Stomach (tissue), 9 donors: ENCODE data around the gene DOCK1. TPM values are rescaled to one million over a fixed set of nuclear protein-coding genes. Genes with fewer than 3 reads are reported as not detected.
"Not testable (repeated sequence)": the region's sequence is repeated elsewhere in the genome, so short reads cannot be mapped to it uniquely, and the experiment has no call there.

ENCODE experiments used
- DNase-seq, 2 donors: peaks; one replicate each; pipeline versions ENCODE4 v3.0.0 to v3.0.0-alpha.2; 2013 to 2019
- H3K27ac ChIP-seq, 5 donors: fragments of 200-600 bp in 4 of 5; sonication (generic) in 4 of 5; one replicate each; pipeline ENCODE4 v1.5.1; 2013 to 2019; ENCODE audit warnings: mild to moderate bottlenecking in 1 of 5, moderate library complexity in 1 of 5
- H3K27me3 ChIP-seq, 3 donors: fragments of 200-600 bp; sonication (generic); one replicate each; pipeline ENCODE4 v1.5.1; 2017 to 2019; ENCODE audit warnings: mixed run types in 1 of 3
- H3K36me3 ChIP-seq, 4 donors: fragments of 200-600 bp; sonication (generic); 1 replicate in 3 of 4; 2 replicates in 1 of 4; pipeline ENCODE4 v1.5.1; 2016 to 2019
- H3K4me1 ChIP-seq, 4 donors: fragments of 200-600 bp; sonication (generic); one replicate each; pipeline ENCODE4 v1.5.1; 2016 to 2019
- H3K4me3 ChIP-seq, 4 donors: fragments of 200-600 bp; sonication (generic) in 3 of 4; one replicate each; pipeline ENCODE4 v1.5.1; 2016 to 2019; ENCODE audit warnings: mild to moderate bottlenecking in 1 of 4
- H3K9me3 ChIP-seq, 4 donors: fragments of 200-600 bp; sonication (generic); one replicate each; pipeline ENCODE4 v1.5.1; 2016 to 2019
- EP300 ChIP-seq: sonication (generic); formaldehyde crosslinking; IDR thresholded peaks from one replicate; pipeline ENCODE4 v1.6.1; 2017; ENCODE audit warnings: antibody characterized with exemption
- POLR2A ChIP-seq, 4 donors: fragments of 450-650 bp; IDR thresholded peaks; one replicate each; pipeline ENCODE4 v1.6.1; 2016; ENCODE audit warnings: antibody characterized with exemption in 4 of 4, control low read depth in 2 of 4, mild to moderate bottlenecking in 1 of 4, moderate library complexity in 1 of 4
- POLR2AphosphoS5 ChIP-seq, 3 donors: sonication (generic); formaldehyde crosslinking; IDR thresholded peaks; one replicate each; pipeline ENCODE4 v1.6.1; 2016; ENCODE audit warnings: antibody characterized with exemption in 3 of 3
- WGBS, 5 donors: extraction: QIAGEN DNeasy Blood & Tissue Kit in 3 of 5; methylation state at CpG; one replicate each; pipeline versions ENCODE4 v1.1.5 to v1.1.7; 2013 to 2018; 5-methylcytosine and 5-hydroxymethylcytosine counted together
- intact Hi-C: fragments of 100-400 bp; cut with DNase I; formaldehyde crosslinking; loops from one replicate; pipeline ENCODE4 v1.15.1; 2023; ENCODE audit warnings: low total_unique reads
- polyA plus RNA-seq, 3 donors: library from polyadenylated mRNA; stranded (reverse); fragments of 200-250 nt; gene quantifications; one replicate each; pipeline ENCODE4 v1.2.3, GENCODE V29; 2013
- total RNA-seq, 5 donors: library from RNA; depleted of rRNA; stranded (reverse); fragments of >200 nt; gene quantifications; one replicate each; pipeline versions ENCODE4 v1.1.0 to v1.2.3, GENCODE V29; 2014 to 2016
- TF ChIP-seq, protein P1 (sequence below), 7 experiments: fragments of 450-650 bp in 4 of 7; fragments of 200-600 bp in 3 of 7; sonication (generic) in 3 of 7; IDR thresholded peaks; one replicate each; pipeline ENCODE4 v1.5.1; 2016 to 2019; ENCODE audit warnings: antibody characterized with exemption in 7 of 7, control low read depth in 2 of 7, mild to moderate bottlenecking in 1 of 7
- donor health status: healthy with polysubstance abuse.
- donor health status: Bipolar disorder and iron deficiency.
- donor health status: healthy.

The DOCK1 gene
- total and polyA plus RNA-seq, 8 donors: 8.4 to 114 (median 35.0) TPM

DNA sequence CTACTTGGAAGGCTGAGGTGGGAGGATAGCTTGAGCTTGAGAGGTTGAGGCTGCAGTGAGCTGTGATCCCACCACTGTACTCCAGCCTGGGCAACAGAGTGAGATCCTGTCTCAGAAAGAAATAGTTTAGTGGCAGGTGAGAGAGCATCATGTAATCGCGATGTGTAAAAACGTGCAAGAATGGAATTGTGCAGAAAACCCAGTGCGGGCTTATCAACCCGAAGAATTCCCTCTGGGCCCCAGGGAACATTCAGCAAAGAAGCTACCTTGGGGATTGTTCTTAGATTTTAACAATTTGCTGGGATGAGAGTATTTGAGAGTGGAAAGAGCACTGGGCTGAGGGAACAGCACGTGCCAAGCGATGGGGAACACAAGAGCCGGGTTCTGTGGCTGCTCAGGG is 398.5 kb downstream of the DOCK1 start:
- DNase-seq: no peak
- no peaks in the 10 kb centered on the region for H3K36me3 ChIP-seq
- H3K9me3 ChIP-seq: no peaks in the 10 kb centered on the region
- H3K4me1 ChIP-seq: peaks cover 10 to 22% (median 15%) of the 10 kb centered on the region in 4 donors
- no peak overlapping the region for H3K27ac ChIP-seq
- WGBS, 5 donors: 92 to 98% (median 97%) methylated on average over 8 of the region's 8 CpGs
- intact Hi-C loops: no loop called here
- TF ChIP-seq, protein P1, sequence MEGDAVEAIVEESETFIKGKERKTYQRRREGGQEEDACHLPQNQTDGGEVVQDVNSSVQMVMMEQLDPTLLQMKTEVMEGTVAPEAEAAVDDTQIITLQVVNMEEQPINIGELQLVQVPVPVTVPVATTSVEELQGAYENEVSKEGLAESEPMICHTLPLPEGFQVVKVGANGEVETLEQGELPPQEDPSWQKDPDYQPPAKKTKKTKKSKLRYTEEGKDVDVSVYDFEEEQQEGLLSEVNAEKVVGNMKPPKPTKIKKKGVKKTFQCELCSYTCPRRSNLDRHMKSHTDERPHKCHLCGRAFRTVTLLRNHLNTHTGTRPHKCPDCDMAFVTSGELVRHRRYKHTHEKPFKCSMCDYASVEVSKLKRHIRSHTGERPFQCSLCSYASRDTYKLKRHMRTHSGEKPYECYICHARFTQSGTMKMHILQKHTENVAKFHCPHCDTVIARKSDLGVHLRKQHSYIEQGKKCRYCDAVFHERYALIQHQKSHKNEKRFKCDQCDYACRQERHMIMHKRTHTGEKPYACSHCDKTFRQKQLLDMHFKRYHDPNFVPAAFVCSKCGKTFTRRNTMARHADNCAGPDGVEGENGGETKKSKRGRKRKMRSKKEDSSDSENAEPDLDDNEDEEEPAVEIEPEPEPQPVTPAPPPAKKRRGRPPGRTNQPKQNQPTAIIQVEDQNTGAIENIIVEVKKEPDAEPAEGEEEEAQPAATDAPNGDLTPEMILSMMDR (IDR thresholded peaks at IDR 0.05): no peak
- TF ChIP-seq EP300 (no peak), POLR2A (IDR thresholded peaks at IDR 0.05) (no peak), POLR2AphosphoS5 (IDR thresholded peaks at IDR 0.05) (no peak)
- no peak overlapping the region for H3K4me3 ChIP-seq
- H3K27me3 ChIP-seq: no peaks in the 10 kb centered on the region

DNA sequence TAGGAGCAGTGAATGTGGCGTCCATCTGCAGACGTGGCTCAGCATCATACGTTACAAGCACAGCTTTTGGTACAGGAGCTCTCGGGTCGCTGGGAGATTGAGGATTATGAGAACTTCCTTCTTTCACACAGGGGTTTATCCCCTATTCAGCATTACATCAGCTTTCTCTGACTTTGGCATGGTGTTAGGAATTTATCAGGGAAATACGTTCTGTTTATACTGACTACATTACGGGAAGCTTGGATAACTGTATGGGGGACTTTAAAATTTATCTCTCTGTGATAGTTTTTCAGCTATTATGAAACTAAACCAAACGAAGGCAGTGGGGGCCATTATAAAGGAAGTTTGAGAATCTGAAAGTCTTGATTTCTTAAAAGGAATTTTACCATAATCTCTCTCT is 401.3 kb downstream of the DOCK1 start:
- H3K27me3 ChIP-seq: no peaks in the 10 kb centered on the region
- DNase-seq: no peak
- H3K9me3 ChIP-seq: no peaks in the 10 kb centered on the region
- H3K36me3 ChIP-seq: no peaks in the 10 kb centered on the region
- WGBS, 5 donors: 74 to 86% (median 81%) methylated on average over 8 of the region's 8 CpGs
- H3K27ac ChIP-seq: no peak overlapping the region
- TF ChIP-seq, protein P1 (IDR thresholded peaks at IDR 0.05): no peak
- no peak for TF ChIP-seq POLR2AphosphoS5 (IDR thresholded peaks at IDR 0.05)
- TF ChIP-seq EP300: no peak
- no peak for TF ChIP-seq POLR2A (IDR thresholded peaks at IDR 0.05)
- intact Hi-C loops: no loop called here
- peaks cover 0 to 17% (median 3%) of the 10 kb centered on the region in 4 donors for H3K4me1 ChIP-seq
- H3K4me3 ChIP-seq: no peak overlapping the region

DNA sequence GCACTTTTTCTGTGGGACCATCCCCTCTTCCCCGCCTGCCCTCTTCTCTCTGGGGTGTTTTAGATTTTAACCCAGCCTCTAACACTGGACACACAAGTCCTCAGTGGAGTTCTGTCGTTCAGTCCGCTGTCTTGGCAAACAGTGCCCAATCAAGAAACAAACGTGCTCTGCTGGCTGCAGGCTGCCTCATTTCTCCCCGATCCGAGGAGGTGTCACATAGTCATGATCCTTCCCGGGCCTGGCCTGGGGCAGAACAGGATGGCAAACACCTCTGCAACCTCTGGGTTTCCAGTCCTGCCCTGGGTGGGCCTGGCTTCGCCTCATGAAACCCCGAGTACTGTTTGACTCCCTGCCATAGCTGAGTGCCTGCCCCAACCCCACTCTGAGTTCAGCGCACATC is 402.1 kb downstream of the DOCK1 start:
- Histone ChIP-seq H3K36me3 (no peaks in the 10 kb centered on the region), H3K9me3 (no peaks in the 10 kb centered on the region), H3K27ac (no peak overlapping the region), H3K4me3 (no peak overlapping the region), H3K27me3 (no peaks in the 10 kb centered on the region), H3K4me1 (peaks cover 0 to 17% (median 3%) of the 10 kb centered on the region in 4 donors)
- TF ChIP-seq, protein P1 (IDR thresholded peaks at IDR 0.05): no peak
- no peak for DNase-seq
- intact Hi-C loops: no loop called here
- WGBS, 5 donors: 87 to 99% (median 90%) methylated on average over 10 of the region's 10 CpGs

DNA sequence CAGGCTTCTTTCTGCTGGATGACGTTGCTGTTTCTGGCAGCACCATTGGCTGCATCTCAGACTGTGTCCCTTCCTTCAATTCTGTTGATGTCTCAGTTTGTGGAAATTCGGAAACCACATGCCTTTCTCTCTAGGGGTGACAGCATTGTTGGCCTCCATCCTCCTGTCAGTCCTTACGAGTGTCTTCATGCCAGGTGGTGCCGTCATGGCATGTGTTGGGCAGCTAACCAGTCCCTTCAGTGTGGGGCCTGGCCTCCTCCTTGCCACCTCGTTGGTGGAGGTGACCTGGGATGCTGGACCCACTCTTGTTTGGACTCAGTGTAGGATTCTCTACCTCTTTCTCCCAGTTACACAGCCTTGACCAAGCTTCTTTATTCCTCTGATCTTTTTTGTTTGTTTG is 402.8 kb downstream of the DOCK1 start:
- no peak for DNase-seq
- Histone ChIP-seq H3K4me1 (peaks cover 0 to 17% (median 3%) of the 10 kb centered on the region in 4 donors), H3K27ac (no peak overlapping the region), H3K9me3 (no peaks in the 10 kb centered on the region), H3K27me3 (no peaks in the 10 kb centered on the region), H3K36me3 (no peaks in the 10 kb centered on the region), H3K4me3 (no peak overlapping the region)
- no peak for TF ChIP-seq POLR2AphosphoS5 (IDR thresholded peaks at IDR 0.05)
- intact Hi-C loops: no loop called here
- WGBS, 5 donors: 89 to 95% (median 91%) methylated on average over 5 of the region's 5 CpGs

DNA sequence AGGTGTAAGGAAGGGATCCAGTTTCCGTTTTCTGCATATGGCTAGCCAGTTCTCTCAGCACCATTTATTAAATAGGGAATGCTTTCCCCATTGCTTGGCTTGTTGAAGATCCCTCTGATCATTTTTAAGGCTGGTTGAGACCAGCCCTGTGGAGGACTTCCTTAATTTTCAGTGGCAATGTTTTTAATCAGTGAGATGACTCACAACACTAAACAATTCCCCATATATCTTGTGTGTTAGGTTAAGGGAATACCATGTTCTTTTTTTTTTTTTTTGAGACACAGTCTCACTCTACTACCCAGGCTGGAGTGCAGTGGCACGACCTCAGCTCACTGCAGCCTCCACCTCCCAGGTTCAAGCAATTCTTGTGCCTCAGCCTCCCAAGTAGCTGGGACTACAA is 404.4 kb downstream of the DOCK1 start:
- WGBS, 5 donors: 85 to 95% (median 90%) methylated on average over 2 of the region's 2 CpGs
- H3K9me3 ChIP-seq, DNase-seq, H3K36me3 ChIP-seq, H3K27me3 ChIP-seq, intact Hi-C loops, H3K27ac ChIP-seq, H3K4me3 ChIP-seq: not testable (repeated sequence)
- peaks cover 0 to 19% (median 3%) of the 10 kb centered on the region in 4 donors for H3K4me1 ChIP-seq
